AG09319 (cell line): ENCODE measurements around the gene PALM.

Source experiments
- DNase-seq: peaks from one replicate; pipeline ENCODE4 v3.0.0-alpha.2; 2010; ENCODE audit warnings: low read depth; ENCODE audit errors: extremely low read depth
- TF ChIP-seq, protein P1 (sequence below): IDR thresholded peaks from 2 replicates; pipeline ENCODE4 v1.5.1; 2011; ENCODE audit warnings: low read depth, mild to moderate bottlenecking, inconsistent platforms, low read length, moderate library complexity

PALM gene

DNA sequence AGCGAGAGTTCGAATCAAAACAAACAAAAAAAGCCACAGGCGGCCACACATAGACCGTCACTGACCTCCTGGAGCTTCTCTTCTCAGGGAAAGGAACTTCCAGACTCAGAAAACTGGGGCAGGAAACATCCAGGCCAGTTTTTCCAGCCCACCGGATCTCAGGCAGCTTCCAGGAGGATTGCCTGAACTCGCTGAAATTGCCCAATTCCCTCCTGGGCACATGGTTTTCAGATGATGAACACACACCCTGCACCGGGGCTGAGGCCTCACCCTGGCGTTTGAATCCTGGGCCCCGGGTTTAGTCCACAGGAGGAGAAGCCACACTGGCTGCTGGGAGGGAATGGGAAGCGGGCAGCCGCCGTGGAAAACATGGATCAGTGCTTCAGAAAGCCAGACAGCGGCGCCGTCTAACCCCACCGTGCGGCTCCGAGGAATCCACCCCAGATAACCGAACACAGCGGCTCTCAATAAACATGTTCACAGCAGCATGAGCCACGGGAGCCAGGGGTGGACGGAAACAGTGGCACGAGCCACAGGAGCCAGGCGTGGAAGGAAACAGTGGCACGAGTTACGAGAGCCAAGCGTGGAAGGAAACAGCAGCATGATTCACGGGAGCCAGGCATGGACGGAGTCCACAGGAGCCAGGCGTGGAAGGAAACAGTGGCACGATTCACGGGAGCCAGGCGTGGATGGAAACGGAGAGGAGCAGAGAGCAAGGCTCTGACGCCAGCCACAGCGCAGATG lies 70.3 kb downstream of the PALM start:
- TF ChIP-seq, protein P1, sequence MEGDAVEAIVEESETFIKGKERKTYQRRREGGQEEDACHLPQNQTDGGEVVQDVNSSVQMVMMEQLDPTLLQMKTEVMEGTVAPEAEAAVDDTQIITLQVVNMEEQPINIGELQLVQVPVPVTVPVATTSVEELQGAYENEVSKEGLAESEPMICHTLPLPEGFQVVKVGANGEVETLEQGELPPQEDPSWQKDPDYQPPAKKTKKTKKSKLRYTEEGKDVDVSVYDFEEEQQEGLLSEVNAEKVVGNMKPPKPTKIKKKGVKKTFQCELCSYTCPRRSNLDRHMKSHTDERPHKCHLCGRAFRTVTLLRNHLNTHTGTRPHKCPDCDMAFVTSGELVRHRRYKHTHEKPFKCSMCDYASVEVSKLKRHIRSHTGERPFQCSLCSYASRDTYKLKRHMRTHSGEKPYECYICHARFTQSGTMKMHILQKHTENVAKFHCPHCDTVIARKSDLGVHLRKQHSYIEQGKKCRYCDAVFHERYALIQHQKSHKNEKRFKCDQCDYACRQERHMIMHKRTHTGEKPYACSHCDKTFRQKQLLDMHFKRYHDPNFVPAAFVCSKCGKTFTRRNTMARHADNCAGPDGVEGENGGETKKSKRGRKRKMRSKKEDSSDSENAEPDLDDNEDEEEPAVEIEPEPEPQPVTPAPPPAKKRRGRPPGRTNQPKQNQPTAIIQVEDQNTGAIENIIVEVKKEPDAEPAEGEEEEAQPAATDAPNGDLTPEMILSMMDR: no peak
- peak; percentile 82 for DNase-seq

GRCh38 chr19:780935-781334 lies 72.2 kb downstream of the PALM start:
- TF ChIP-seq, protein P1: no peak

DNA sequence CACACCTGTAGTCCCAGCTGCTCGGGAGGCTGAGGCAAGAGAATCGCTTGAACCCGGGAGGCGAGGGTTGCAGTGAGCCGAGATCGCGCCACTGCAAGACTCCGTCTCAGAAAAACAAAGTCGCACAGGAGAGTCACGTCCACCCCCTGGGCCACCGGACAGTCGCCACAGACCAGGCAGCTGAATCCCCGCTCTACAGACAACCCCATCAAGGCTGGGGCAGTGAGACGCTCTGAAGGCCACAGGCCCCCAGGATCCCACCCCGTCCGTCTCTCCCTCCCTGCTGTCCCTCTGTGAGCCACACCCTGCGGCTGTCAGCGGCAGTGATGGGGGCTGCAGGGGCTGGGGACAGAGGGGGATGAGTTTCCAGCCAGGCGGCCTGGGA lies 73.1 kb downstream of the PALM start:
- TF ChIP-seq, protein P1: no peak
- DNase-seq: no peak

More at GRCh38 chr19:780935-781334, 72.2 kb downstream of the PALM start:
- no peak for DNase-seq

GRCh38 chr19:782185-782877 lies 73.6 kb downstream of the PALM start:
- DNase-seq: no peak
- TF ChIP-seq, protein P1: no peak

DNA sequence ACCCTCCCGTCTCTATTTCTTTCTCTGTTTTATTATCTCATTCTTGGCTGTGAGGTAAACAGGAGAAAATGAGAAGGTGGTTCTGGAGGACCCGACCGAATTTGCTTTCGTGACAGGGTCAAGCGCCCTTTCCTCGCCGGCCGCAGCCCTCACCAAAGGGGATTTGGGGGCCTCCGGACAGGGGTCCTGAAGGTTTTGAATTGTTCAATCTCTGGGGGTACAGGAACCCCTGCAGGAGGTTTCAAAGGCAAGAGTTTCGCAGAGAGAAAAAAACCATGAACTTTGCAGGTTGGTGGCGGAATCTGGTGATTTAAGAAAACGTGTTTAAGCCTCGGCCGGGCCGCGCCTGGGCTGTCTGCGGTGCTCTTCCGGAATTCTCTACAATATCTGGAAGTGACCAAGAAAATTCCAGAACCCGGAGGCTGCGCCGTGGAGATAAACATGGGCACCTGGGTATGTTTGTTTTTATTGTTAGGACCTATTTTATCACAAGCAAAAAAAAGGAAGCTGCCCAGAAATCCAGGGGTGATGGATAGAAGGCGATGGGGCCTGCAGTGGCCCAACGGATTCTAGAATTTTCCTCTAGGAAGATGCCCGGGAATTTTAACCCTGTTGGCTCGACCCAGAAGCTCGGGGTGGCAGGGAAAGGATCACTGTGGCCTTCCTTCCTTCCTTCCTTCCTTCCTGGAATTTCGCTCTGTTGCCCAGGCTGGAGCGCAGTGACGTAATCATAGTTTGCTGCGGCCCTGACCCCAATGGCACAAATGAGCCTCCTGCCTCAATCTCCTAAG lies 74.3 kb downstream of the PALM start:
- TF ChIP-seq, protein P1: no peak
- no peak for DNase-seq

DNA sequence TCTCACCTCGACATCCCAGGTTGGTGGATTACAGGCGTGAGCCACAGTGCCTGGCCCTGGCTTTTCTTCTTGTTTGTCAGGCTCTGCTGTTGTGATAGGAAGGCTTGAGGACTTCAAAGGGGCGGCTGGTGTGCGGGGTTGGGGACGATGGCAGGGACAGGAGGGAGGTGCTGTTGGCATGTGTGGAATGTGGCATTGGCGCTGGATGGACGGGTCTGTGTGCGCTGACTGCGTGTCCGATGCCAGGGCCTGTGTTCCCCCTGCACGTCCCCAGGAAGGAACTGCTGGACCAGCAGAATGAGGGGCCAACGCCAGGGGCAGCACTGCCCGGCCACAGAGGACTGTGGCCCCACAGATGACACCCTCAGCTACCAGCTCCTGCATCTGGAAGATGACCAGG lies 75.8 kb downstream of the PALM start:
- TF ChIP-seq, protein P1: no peak
- DNase-seq: no peak

GRCh38 chr19:787536-787935 lies 78.8 kb downstream of the PALM start:
- TF ChIP-seq, protein P1: no peak
- DNase-seq: no peak
